HepG2 (cell line): ENCODE measurements around the gene SLC25A23. TPM values are rescaled to one million over a fixed set of nuclear protein-coding genes. Genes with fewer than 3 reads are reported as not detected.

ENCODE experiments used
- ATAC-seq: fragments of 200-7000 bp; cut with Tn5 transposase; 3 replicates; pipeline ENCODE4 v1.9.1; 2020; ENCODE audit warnings: mild to moderate bottlenecking, moderate library complexity
- BruUV-seq: library from RNA; stranded (reverse); fragments of 400-500 nt; replicated peaks from 2 replicates; lab custom pipeline; 2021; lab: Mats Ljungman, UMichigan
- CTCF ChIA-PET: fragments of 300-600 bp; formaldehyde crosslinking; extraction: SDS; loops from one replicate; lab custom pipeline; 2021; ENCODE audit warnings: low total read pairs, inconsistent platforms, low intra/inter-chr PET ratio; lab: Yijun Ruan, JAX
- POLR2A ChIA-PET: fragments of 350-600 bp; sonication (Branson Sonifier 250); formaldehyde crosslinking; loops from one replicate; lab custom pipeline; 2020; ENCODE audit warnings: antibody characterized with exemption, inconsistent platforms; lab: Yijun Ruan, JAX
- DNase-seq: peaks from one replicate; pipeline ENCODE4 v3.0.0-alpha.2; 2015; ENCODE audit warnings: low spot score
- FAIRE-seq: peaks from 3 replicates; lab custom pipeline; 2011; peaks lifted over from hg19 to GRCh38; lab: Jason Lieb, UNC
- H2AFZ ChIP-seq: one replicate; pipeline ENCODE4 v1.6.1; 2011; ENCODE audit warnings: low read length, inconsistent platforms
- H3K27ac ChIP-seq: fragments of 300-600 bp; 3 replicates; pipeline ENCODE4 v1.8.0; 2011; ENCODE audit warnings: mixed run types, mild to moderate bottlenecking, mixed read lengths, low read length, inconsistent platforms; ENCODE audit not compliant: insufficient read depth; ENCODE audit errors: extremely low read length
- H3K27me3 ChIP-seq, 2 experiments: fragments of 200-600 bp in 1 of 2; 2 replicates in 1 of 2; 3 replicates in 1 of 2; pipeline versions ENCODE4 v1.6.0 to v1.8.0; 2011; ENCODE audit warnings: low read length in 2 of 2, mild to moderate bottlenecking in 2 of 2, moderate library complexity in 2 of 2, inconsistent platforms in 1 of 2; ENCODE audit not compliant: insufficient read depth in 2 of 2, control insufficient read depth in 1 of 2
- H3K36me3 ChIP-seq, 2 experiments: fragments of 200-600 bp in 1 of 2; replicated peaks in 1 of 2; 2 replicates in 1 of 2; 3 replicates in 1 of 2; pipeline versions ENCODE4 v1.5.1 to v1.8.0; 2011; ENCODE audit warnings: low read length in 2 of 2, inconsistent platforms in 1 of 2; ENCODE audit not compliant: insufficient read depth in 2 of 2, control insufficient read depth in 1 of 2
- H3K4me1 ChIP-seq: 2 replicates; pipeline ENCODE4 v1.5.1; 2012; ENCODE audit warnings: low read length, inconsistent platforms; ENCODE audit not compliant: insufficient read depth
- H3K4me2 ChIP-seq: 2 replicates; pipeline ENCODE4 v1.6.0; 2011; ENCODE audit warnings: low read depth, low read length, inconsistent platforms
- H3K4me3 ChIP-seq, 3 experiments: fragments of 200-600 bp in 1 of 3; sonication (generic), shearing (Covaris generic) in 1 of 3; replicated peaks in 1 of 3; 2 replicates each; pipeline ENCODE4 v1.5.1; 2011 to 2016; ENCODE audit warnings: low read length in 3 of 3, inconsistent platforms in 2 of 3, low read depth in 2 of 3, mild to moderate bottlenecking in 2 of 3, control low read depth in 1 of 3, mixed read lengths in 1 of 3; ENCODE audit not compliant: insufficient read depth in 1 of 3
- H3K79me2 ChIP-seq: one replicate; pipeline ENCODE4 v1.6.1; 2011; ENCODE audit warnings: low read length, inconsistent platforms; ENCODE audit not compliant: insufficient read depth
- H3K9ac ChIP-seq: 2 replicates; pipeline ENCODE4 v1.6.0; 2011; ENCODE audit warnings: mild to moderate bottlenecking, low read depth, low read length, inconsistent platforms; ENCODE audit not compliant: insufficient read depth
- H3K9me3 ChIP-seq: 2 replicates; pipeline ENCODE4 v1.5.1; 2012; ENCODE audit warnings: mild to moderate bottlenecking, low read length
- H4K20me1 ChIP-seq: 2 replicates; pipeline ENCODE4 v1.6.0; 2011; ENCODE audit warnings: inconsistent platforms, mild to moderate bottlenecking, low read length, moderate library complexity; ENCODE audit not compliant: insufficient read depth
- AGO2 ChIP-seq: fragments of 200-400 bp; formaldehyde crosslinking; optimal IDR thresholded peaks from 2 replicates; pipeline ENCODE3; 2017; ENCODE audit warnings: mild to moderate bottlenecking, low read depth, low read length, moderate library complexity
- RBFOX2 ChIP-seq: fragments of 200-400 bp; formaldehyde crosslinking; IDR thresholded peaks from 2 replicates; pipeline ENCODE4 v1.6.1; 2017; ENCODE audit warnings: low read depth, mild to moderate bottlenecking, low read length
- RBM22 ChIP-seq: fragments of 200-400 bp; formaldehyde crosslinking; optimal IDR thresholded peaks from 2 replicates; pipeline ENCODE3; 2017; ENCODE audit warnings: mild to moderate bottlenecking, low read length, moderate library complexity
- RBM39 ChIP-seq: fragments of 200-400 bp; formaldehyde crosslinking; IDR thresholded peaks from one replicate; pipeline ENCODE4 v1.6.1; 2018; ENCODE audit warnings: antibody characterized with exemption, mild to moderate bottlenecking, low read depth, low read length; ENCODE audit not compliant: poor library complexity, severe bottlenecking
- ZBTB14 ChIP-seq: sonication (generic); formaldehyde crosslinking; IDR thresholded peaks from 2 replicates; pipeline ENCODE4 v1.4.0; 2020; ENCODE audit warnings: missing genetic modification reagents
- ZNF781 ChIP-seq: sonication (generic); formaldehyde crosslinking; IDR thresholded peaks from 2 replicates; pipeline ENCODE4 v1.5.1; 2020; ENCODE audit warnings: borderline replicate concordance, mild to moderate bottlenecking, missing genetic modification reagents; ENCODE audit errors: not compliant biosample characterization
- WGBS: methylation state at CpG from one replicate; pipeline ENCODE4 v1.1.6; 2017; ENCODE audit warnings: low lambda C conversion rate; 5-methylcytosine and 5-hydroxymethylcytosine counted together
- in situ Hi-C: cut with HindIII; loops from 2 replicates; pipeline ENCODE4 v1.10.0; 2017; ENCODE audit warnings: low pct_unique_long_range_greater_than_20kb; ENCODE audit not compliant: extremely low pct_ligation_motif_present
- intact Hi-C: fragments of 100-400 bp; cut with micrococcal nuclease; formaldehyde crosslinking; loops from one replicate; pipeline ENCODE4 v1.10.0; 2022; ENCODE audit not compliant: unreplicated experiment
- polyA plus RNA-seq, 8 experiments: library from polyadenylated mRNA; depleted of rRNA in 3 of 8; stranded (reverse) in 7 of 8; unstranded in 1 of 8; fragments of >200 nt; fragmentation: Illumina TruSeq in 4 of 8; extraction: Trizol in 4 of 8; gene quantifications; 2 replicates each; pipeline versions ENCODE4 v1.2.1 to v1.2.3, GENCODE V29; 2011 to 2016; ENCODE audit warnings: low read depth in 4 of 8, missing spikeins in 1 of 8, mixed read lengths in 1 of 8; ENCODE audit not compliant: insufficient read depth in 1 of 8
- total RNA-seq, 5 experiments: library from RNA; depleted of rRNA; stranded (reverse); fragments of >200 nt; fragmentation: Illumina TruSeq; extraction: Trizol; gene quantifications; 2 replicates each; pipeline ENCODE4 v1.2.3, GENCODE V29; 2016; ENCODE audit warnings: low read depth in 1 of 5

Gene SLC25A23
- total and polyA plus RNA-seq, 2 of the 13 experiments (the other 11 are each of a cell fraction or from before 2014, with no cell fraction given), result 12.4 to 15.2 TPM

- ChIA-PET POLR2A (no interaction called here), CTCF (no interaction called here)
- FAIRE-seq, result no peak
- Histone ChIP-seq H2AFZ (no peak overlapping the region), H3K9ac (no peak overlapping the region), H3K9me3 (no peaks in the 10 kb centered on the region), H3K27ac (no peak overlapping the region)
- no peak for ATAC-seq
- in situ Hi-C loops, result no loop called here
- intact Hi-C loops, result no loop called here
- WGBS, result 98% methylated on average over 34 of the region's 47 CpGs
- TF ChIP-seq RBM22, result peak; percentile 41
- TF ChIP-seq RBM39, result peak; percentile 26
- peak; percentile 63 for TF ChIP-seq RBFOX2
- no peak for TF ChIP-seq ZBTB14 (CRISPR knock-in tag)
- peak; percentile 86 for TF ChIP-seq AGO2
- no peak for TF ChIP-seq ZNF781
- TF ChIP-seq, all 625 proteins: peak for 4
- peaks cover 30 to 62% of the 10 kb centered on the region in 2 experiments; a peak in 4 of 5 replicates for H3K36me3 ChIP-seq
- H3K79me2 ChIP-seq, result peaks cover 11% of the 10 kb centered on the region
- H3K27me3 ChIP-seq, result no peaks in the 10 kb centered on the region
- H4K20me1 ChIP-seq, result peaks cover 20% of the 10 kb centered on the region; the same call in 1 of the 2 replicates
- no peak overlapping the region for H3K4me3 ChIP-seq
- no TSS peak for BruUV-seq
- H3K4me2 ChIP-seq, result no peak overlapping the region
- no peaks in the 10 kb centered on the region for H3K4me1 ChIP-seq
- no peak for DNase-seq
These were observed 44.6 kb downstream of the SLC25A23 start for GRCh38 chr19:6414793-6415590.
